Kidney (tissue), 14 donors: ENCODE data around the gene GPR22. TPM values are rescaled to one million over a fixed set of nuclear protein-coding genes. Genes with fewer than 3 reads are reported as not detected.

Experiments used
- DNase-seq, 5 donors: peaks; one replicate each; pipeline ENCODE4 v3.0.0-alpha.2; 2013 to 2020
- FAIRE-seq: peaks from 2 replicates; lab custom pipeline; 2012; peaks lifted over from hg19 to GRCh38; lab: Jason Lieb, UNC
- H3K27ac ChIP-seq, 2 donors: one replicate each; pipeline ENCODE4 v1.7.0; 2013; ENCODE audit warnings: low read depth in 2 of 2, low read length in 2 of 2, inconsistent platforms in 1 of 2
- H3K27me3 ChIP-seq: one replicate; pipeline ENCODE4 v1.7.1; 2013; ENCODE audit warnings: low read length, inconsistent platforms; ENCODE audit not compliant: control insufficient read depth, insufficient read depth
- H3K36me3 ChIP-seq, 3 donors: one replicate each; pipeline versions ENCODE4 v1.7.0 to v1.7.1; 2013; ENCODE audit warnings: low read length in 3 of 3, control low read depth in 1 of 3, inconsistent platforms in 1 of 3; ENCODE audit not compliant: insufficient read depth in 3 of 3, control insufficient read depth in 2 of 3
- H3K4me1 ChIP-seq, 3 donors: one replicate each; pipeline versions ENCODE4 v1.7.0 to v1.7.1; 2013; ENCODE audit warnings: low read length in 3 of 3, inconsistent platforms in 1 of 3, low read depth in 1 of 3; ENCODE audit not compliant: control insufficient read depth in 2 of 3, insufficient read depth in 2 of 3
- H3K4me3 ChIP-seq, 3 donors: one replicate each; pipeline versions ENCODE4 v1.7.0 to v1.8.1; 2013; ENCODE audit warnings: low read length in 3 of 3, control low read depth in 1 of 3, inconsistent platforms in 1 of 3
- H3K9ac ChIP-seq, 3 donors: one replicate each; pipeline versions ENCODE4 v1.7.0 to v1.7.1; 2013; ENCODE audit warnings: low read length in 3 of 3, control low read depth in 1 of 3, inconsistent platforms in 1 of 3
- H3K9me3 ChIP-seq, 3 donors: one replicate each; pipeline versions ENCODE4 v1.7.0 to v1.7.1; 2013; ENCODE audit warnings: low read length in 3 of 3, control low read depth in 1 of 3, inconsistent platforms in 1 of 3; ENCODE audit not compliant: control insufficient read depth in 2 of 3, insufficient read depth in 1 of 3
- intact Hi-C: fragments of 100-400 bp; cut with DNase I; formaldehyde crosslinking; loops from one replicate; pipeline ENCODE4 v1.11.1; 2022
- polyA plus RNA-seq: library from polyadenylated mRNA; stranded (reverse); fragments of 350-450 nt; fragmentation: Illumina TruSeq; extraction: RNeasy Lipid Tissue Mini Kit (QIAGEN cat#74804); gene quantifications from one replicate; pipeline ENCODE4 v1.2.3, GENCODE V29; 2014; ENCODE audit warnings: low read depth, low replicate concordance; ENCODE audit not compliant: insufficient read depth
- total RNA-seq: library from RNA; stranded (reverse); fragmentation: NEBNext Ultra II Directional; extraction: Animal tissue kit (Norgen Biotek cat#: 25700); gene quantifications from one replicate; pipeline ENCODE4 v1.2.1, GENCODE V29; 2021
- TF ChIP-seq, protein P1 (sequence below): IDR thresholded peaks from 3 replicates; pipeline ENCODE4 v1.5.1; 2012; ENCODE audit warnings: mild to moderate bottlenecking, moderate library complexity, borderline replicate concordance; ENCODE audit not compliant: insufficient read depth; ENCODE audit errors: extremely low read depth
- donor health status: control.
- donor health status: control.
- donor health status: control.
- donor health status: control.
- donor health status: control.
- donor health status: DM: yes; HTN: yes; CAD: no.
- donor health status: Normal renal cell carcinoma (clear cell type).

The GPR22 gene
- total and polyA plus RNA-seq, 2 donors from 2014 or later = not detected

DNA sequence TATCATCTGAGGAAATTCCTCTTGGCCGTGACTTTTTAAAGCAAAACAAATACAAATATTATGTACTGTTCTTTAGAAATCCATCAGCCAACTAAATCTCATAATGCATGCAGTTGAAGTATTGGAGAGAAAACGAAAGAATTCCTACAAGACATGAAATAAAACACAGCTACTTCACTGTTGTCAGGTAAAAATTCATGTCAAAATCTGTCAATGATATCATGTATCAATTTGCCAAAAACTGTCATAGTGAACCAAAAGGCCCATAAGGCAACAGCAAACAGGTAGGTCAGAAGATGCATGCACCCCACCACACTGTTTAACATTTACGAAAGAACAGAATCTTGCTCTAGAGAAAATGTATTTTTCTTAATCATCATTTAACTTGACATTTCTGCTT, 2.3 kb downstream of the GPR22 start:
- H3K4me1 ChIP-seq = no peaks in the 10 kb centered on the region
- H3K9ac ChIP-seq = no peak overlapping the region
- no peaks in the 10 kb centered on the region for H3K27me3 ChIP-seq
- H3K36me3 ChIP-seq = no peaks in the 10 kb centered on the region
- no peak overlapping the region for H3K4me3 ChIP-seq
- intact Hi-C loops = no loop called here
- TF ChIP-seq, protein P1, sequence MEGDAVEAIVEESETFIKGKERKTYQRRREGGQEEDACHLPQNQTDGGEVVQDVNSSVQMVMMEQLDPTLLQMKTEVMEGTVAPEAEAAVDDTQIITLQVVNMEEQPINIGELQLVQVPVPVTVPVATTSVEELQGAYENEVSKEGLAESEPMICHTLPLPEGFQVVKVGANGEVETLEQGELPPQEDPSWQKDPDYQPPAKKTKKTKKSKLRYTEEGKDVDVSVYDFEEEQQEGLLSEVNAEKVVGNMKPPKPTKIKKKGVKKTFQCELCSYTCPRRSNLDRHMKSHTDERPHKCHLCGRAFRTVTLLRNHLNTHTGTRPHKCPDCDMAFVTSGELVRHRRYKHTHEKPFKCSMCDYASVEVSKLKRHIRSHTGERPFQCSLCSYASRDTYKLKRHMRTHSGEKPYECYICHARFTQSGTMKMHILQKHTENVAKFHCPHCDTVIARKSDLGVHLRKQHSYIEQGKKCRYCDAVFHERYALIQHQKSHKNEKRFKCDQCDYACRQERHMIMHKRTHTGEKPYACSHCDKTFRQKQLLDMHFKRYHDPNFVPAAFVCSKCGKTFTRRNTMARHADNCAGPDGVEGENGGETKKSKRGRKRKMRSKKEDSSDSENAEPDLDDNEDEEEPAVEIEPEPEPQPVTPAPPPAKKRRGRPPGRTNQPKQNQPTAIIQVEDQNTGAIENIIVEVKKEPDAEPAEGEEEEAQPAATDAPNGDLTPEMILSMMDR = no peak
- H3K27ac ChIP-seq = no peak overlapping the region
- FAIRE-seq (no peak), DNase-seq (no peak)
- no peaks in the 10 kb centered on the region for H3K9me3 ChIP-seq

DNA sequence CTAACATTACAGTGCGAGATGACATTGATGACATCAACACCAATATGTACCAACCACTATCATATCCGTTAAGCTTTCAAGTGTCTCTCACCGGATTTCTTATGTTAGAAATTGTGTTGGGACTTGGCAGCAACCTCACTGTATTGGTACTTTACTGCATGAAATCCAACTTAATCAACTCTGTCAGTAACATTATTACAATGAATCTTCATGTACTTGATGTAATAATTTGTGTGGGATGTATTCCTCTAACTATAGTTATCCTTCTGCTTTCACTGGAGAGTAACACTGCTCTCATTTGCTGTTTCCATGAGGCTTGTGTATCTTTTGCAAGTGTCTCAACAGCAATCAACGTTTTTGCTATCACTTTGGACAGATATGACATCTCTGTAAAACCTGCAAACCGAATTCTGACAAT, 4.3 kb downstream of the GPR22 start:
- no peak for FAIRE-seq
- Histone ChIP-seq H3K9me3 (no peaks in the 10 kb centered on the region), H3K4me1 (no peaks in the 10 kb centered on the region), H3K9ac (no peak overlapping the region), H3K27me3 (no peaks in the 10 kb centered on the region), H3K36me3 (no peaks in the 10 kb centered on the region), H3K4me3 (no peak overlapping the region), H3K27ac (no peak overlapping the region)
- TF ChIP-seq, protein P1 = no peak
- DNase-seq = no peak
- intact Hi-C loops = no loop called here

DNA sequence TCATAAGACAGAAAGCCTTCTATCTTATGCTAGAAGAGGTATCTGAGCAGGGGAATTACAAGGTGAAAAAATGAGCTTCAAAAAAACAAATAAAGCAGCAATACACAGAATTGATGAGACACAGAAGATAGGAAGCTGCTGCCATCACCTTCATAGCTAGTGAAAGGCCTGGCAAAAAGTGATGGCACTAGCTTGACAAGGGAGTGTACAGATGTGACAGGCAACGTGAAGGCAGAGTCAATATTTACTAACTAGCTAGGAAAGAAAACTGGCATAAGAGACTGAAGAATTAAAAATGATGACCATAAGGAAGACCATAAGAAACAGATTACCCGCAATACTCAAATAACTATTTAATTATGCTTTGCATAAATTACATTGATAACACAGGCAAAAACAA, 9.4 kb downstream of the GPR22 start:
- Histone ChIP-seq H3K36me3 (no peaks in the 10 kb centered on the region), H3K9ac (no peak overlapping the region), H3K9me3 (no peaks in the 10 kb centered on the region), H3K27ac (no peak overlapping the region), H3K4me1 (no peaks in the 10 kb centered on the region), H3K4me3 (no peak overlapping the region), H3K27me3 (no peaks in the 10 kb centered on the region)
- DNase-seq (no peak), FAIRE-seq (no peak)
- TF ChIP-seq, protein P1 = no peak
- intact Hi-C loops = no loop called here

DNA sequence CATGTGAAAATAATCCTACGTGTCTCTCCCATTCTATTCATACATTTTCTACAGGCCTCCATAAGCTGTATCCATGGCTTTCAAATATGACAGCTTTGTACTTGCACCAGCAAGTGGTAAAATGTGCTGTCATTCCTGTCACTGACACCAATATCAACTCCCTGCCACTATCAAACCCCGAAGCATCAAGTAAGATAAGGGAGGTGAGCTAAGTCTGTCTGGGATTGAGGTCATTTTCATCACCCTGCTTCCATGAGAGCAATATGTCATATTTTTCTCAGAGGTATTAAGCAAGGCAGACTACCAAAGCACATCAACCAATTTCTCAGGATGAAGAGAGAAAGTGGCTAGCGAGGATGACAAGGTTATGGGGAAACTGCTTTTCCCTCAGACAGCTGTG, 11.1 kb downstream of the GPR22 start:
- DNase-seq = no peak
- TF ChIP-seq, protein P1 = no peak
- Histone ChIP-seq H3K36me3 (no peaks in the 10 kb centered on the region), H3K27me3 (no peaks in the 10 kb centered on the region), H3K9me3 (no peaks in the 10 kb centered on the region), H3K4me1 (no peaks in the 10 kb centered on the region), H3K4me3 (no peak overlapping the region), H3K9ac (no peak overlapping the region), H3K27ac (no peak overlapping the region)
- intact Hi-C loops = no loop called here
- FAIRE-seq = no peak
